ENCODE data around the gene HYAL1. TPM values are rescaled to one million over a fixed set of nuclear protein-coding genes. Genes with fewer than 3 reads are reported as not detected.
A peak's percentile ranks its signal among the peaks of the same experiment; 100 is the strongest.

Gene HYAL1
- total and polyA plus RNA-seq, 4 donors: 1.6 to 51.2 (median 26.2) TPM

GRCh38 chr3:50345586-50346234 is 42.3 kb upstream of the HYAL1 start, which contains the start of gene ZMYND10:
Gene ZMYND10, minus strand, starts transcription at chr3:50345732. Its CDS starts 153 bp downstream, at chr3:50345579.
- H3K9ac ChIP-seq (ENCODE audit: insufficient read depth in 1 of 2, low read length in 2 of 2): peak within 1 kb of the TSS; percentile 26 to 28
- DNase-seq: peak; percentile 64 to 70 (median 65)
- peaks cover 0 to 14% (median 8%) of the 10 kb centered on the region in 4 donors for H3K36me3 ChIP-seq (ENCODE audit: control insufficient read depth in 4 of 4, insufficient read depth in 4 of 4, low read length in 4 of 4)
- WGBS, 2 donors: 12 to 21% methylated on average over 43 to 45 of the region's 45 CpGs
- peaks cover 5 to 39% (median 15%) of the 10 kb centered on the region in 5 donors for H3K4me1 ChIP-seq (ENCODE audit: control insufficient read depth in 5 of 5, insufficient read depth in 5 of 5, low read length in 5 of 5)
- no peak for ATAC-seq (ENCODE audit: insufficient read depth, low FRiP score)
- no peak within 1 kb of the TSS for H3K4me3 ChIP-seq
- peak within 1 kb of the TSS in 1 of 2 donors; percentile 18 for H3K27ac ChIP-seq (ENCODE audit: low read depth in 1 of 2, low read length in 1 of 2)
- no peaks in the 10 kb centered on the region for H3K9me3 ChIP-seq (ENCODE audit: control insufficient read depth in 4 of 4, insufficient read depth in 3 of 4, low read length in 3 of 4)
- TF ChIP-seq CTCF (IDR thresholded peaks at IDR 0.05; ENCODE audit: control extremely low read depth, extremely low read depth): no peak
- peaks cover 0 to 5% (median 0%) of the 10 kb centered on the region in 3 donors for H3K27me3 ChIP-seq (ENCODE audit: control insufficient read depth in 3 of 3, insufficient read depth in 3 of 3, low read length in 2 of 3)

- peaks cover 4 to 41% (median 14%) of the 10 kb centered on the region in 5 donors for H3K4me1 ChIP-seq (ENCODE audit: control insufficient read depth in 5 of 5, insufficient read depth in 5 of 5, low read length in 5 of 5)
- no peak overlapping the region for H3K27ac ChIP-seq (ENCODE audit: low read depth in 1 of 2, low read length in 1 of 2)
- peaks cover 0 to 5% (median 0%) of the 10 kb centered on the region in 3 donors for H3K27me3 ChIP-seq (ENCODE audit: control insufficient read depth in 3 of 3, insufficient read depth in 3 of 3, low read length in 2 of 3)
- H3K9ac ChIP-seq (ENCODE audit: insufficient read depth in 1 of 2, low read length in 2 of 2): peak overlapping the region in 1 of 2 donors; percentile 28
- H3K9me3 ChIP-seq (ENCODE audit: control insufficient read depth in 4 of 4, insufficient read depth in 3 of 4, low read length in 3 of 4): no peaks in the 10 kb centered on the region
- WGBS, 2 donors: 82 to 83% methylated on average over 8 of the region's 8 CpGs
- H3K36me3 ChIP-seq (ENCODE audit: control insufficient read depth in 4 of 4, insufficient read depth in 4 of 4, low read length in 4 of 4): peaks cover 0 to 14% (median 8%) of the 10 kb centered on the region in 4 donors
- no peak for TF ChIP-seq CTCF (IDR thresholded peaks at IDR 0.05; ENCODE audit: control extremely low read depth, extremely low read depth)
- ATAC-seq (ENCODE audit: insufficient read depth, low FRiP score) (no peak), DNase-seq (no peak)
- no peak overlapping the region for H3K4me3 ChIP-seq
Observed at GRCh38 chr3:50345008-50345407, 41.6 kb upstream of the HYAL1 start.

GRCh38 chr3:50342813-50343633 is 39.6 kb upstream of the HYAL1 start:
- Histone ChIP-seq H3K4me3 (no peak overlapping the region), H3K27me3 (ENCODE audit: control insufficient read depth in 3 of 3, insufficient read depth in 3 of 3, low read length in 2 of 3) (peaks cover 0 to 5% (median 0%) of the 10 kb centered on the region in 3 donors), H3K36me3 (ENCODE audit: control insufficient read depth in 4 of 4, insufficient read depth in 4 of 4, low read length in 4 of 4) (peaks cover 0 to 4% (median 2%) of the 10 kb centered on the region in 4 donors), H3K27ac (ENCODE audit: low read depth in 1 of 2, low read length in 1 of 2) (no peak overlapping the region), H3K4me1 (ENCODE audit: control insufficient read depth in 5 of 5, insufficient read depth in 5 of 5, low read length in 5 of 5) (peaks cover 0 to 51% (median 14%) of the 10 kb centered on the region in 5 donors), H3K9me3 (ENCODE audit: control insufficient read depth in 4 of 4, insufficient read depth in 3 of 4, low read length in 3 of 4) (no peaks in the 10 kb centered on the region), H3K9ac (ENCODE audit: insufficient read depth in 1 of 2, low read length in 2 of 2) (no peak overlapping the region)
- DNase-seq (no peak), ATAC-seq (ENCODE audit: insufficient read depth, low FRiP score) (no peak)
- TF ChIP-seq CTCF (IDR thresholded peaks at IDR 0.05; ENCODE audit: control extremely low read depth, extremely low read depth): no peak
- 88% methylated on average over 13 of the region's 13 CpGs for WGBS, 2 donors
